ENCODE data around the gene SUSD2.

DNA sequence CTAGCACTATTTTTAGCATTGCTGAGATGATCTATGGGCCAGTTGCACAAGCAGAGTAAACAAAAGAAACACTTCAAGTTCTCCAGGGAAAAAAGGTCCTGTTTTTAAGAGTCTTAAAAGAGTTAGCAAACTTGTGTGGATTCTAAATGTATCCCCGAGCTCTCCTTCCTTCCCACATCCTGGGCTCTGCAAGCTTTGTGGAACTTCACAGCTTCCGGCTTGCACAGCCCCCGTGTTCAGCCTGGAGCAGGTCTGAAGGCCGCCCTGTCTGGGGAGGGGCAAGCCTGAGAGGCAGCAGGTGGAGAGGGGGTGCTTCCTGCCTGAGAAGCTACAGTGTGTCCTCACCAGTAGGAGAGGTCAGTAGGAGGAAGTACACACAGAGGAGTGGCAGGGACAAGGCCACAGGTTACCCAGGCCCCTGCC is 35.1 kb upstream of the SUSD2 start:
- TF ChIP-seq CTCF (IDR thresholded peaks at IDR 0.05) = no peak
- no peak for TF ChIP-seq POLR2A (IDR thresholded peaks at IDR 0.05; ENCODE audit: low read depth)
- TF ChIP-seq POLR2AphosphoS5 (IDR thresholded peaks at IDR 0.05) = peak in 1 of 2 donors; percentile 51
- no peak for TF ChIP-seq EP300 (IDR thresholded peaks at IDR 0.05)
